ENCODE measurements around the gene FAHD2A.

DNA sequence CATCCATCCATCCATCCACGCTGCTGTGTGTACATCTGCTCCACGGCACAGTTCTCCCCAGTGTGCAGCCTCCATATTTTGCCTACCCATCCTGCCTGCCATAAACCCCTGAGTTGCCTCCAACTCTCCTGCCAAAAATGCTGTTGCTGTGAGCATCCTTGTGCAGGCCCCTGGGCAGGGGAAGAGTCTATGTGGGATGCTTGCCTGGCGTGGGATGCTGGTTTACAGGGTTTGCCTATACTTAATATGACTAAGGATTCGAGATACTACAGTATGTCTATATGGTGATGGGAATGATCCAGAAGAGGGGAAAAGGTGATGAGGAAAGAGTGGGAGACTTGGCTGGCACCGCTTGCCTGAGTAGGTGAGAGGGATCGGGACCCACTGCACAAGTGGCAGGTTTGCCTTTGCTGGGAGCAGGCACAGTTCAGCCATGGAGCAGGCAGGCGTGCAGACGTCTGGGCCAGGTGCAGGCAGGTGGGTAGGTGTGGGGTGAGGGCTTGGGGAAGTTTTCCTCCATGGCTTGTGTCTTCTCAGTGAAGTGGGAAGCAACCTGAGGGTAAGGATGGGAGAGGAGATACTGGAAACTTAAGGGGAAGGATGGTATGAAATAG is 30.2 kb upstream of the FAHD2A start:
- TF ChIP-seq, protein P1, sequence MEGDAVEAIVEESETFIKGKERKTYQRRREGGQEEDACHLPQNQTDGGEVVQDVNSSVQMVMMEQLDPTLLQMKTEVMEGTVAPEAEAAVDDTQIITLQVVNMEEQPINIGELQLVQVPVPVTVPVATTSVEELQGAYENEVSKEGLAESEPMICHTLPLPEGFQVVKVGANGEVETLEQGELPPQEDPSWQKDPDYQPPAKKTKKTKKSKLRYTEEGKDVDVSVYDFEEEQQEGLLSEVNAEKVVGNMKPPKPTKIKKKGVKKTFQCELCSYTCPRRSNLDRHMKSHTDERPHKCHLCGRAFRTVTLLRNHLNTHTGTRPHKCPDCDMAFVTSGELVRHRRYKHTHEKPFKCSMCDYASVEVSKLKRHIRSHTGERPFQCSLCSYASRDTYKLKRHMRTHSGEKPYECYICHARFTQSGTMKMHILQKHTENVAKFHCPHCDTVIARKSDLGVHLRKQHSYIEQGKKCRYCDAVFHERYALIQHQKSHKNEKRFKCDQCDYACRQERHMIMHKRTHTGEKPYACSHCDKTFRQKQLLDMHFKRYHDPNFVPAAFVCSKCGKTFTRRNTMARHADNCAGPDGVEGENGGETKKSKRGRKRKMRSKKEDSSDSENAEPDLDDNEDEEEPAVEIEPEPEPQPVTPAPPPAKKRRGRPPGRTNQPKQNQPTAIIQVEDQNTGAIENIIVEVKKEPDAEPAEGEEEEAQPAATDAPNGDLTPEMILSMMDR (IDR thresholded peaks at IDR 0.05), result no peak
- TF ChIP-seq POLR2A (IDR thresholded peaks at IDR 0.05) (no peak), POLR2AphosphoS5 (IDR thresholded peaks at IDR 0.05; ENCODE audit: insufficient read depth in 1 of 2, low read depth in 1 of 2) (no peak)

All from vagina (tissue), 2 donors.